IPS-18a (cell line): ENCODE measurements around the gene ITGB3.

Source experiments
- H3K27ac ChIP-seq: one replicate; pipeline ENCODE4 v1.5.1; 2013; ENCODE audit warnings: low read length
- H3K27me3 ChIP-seq: one replicate; pipeline ENCODE4 v1.6.1; 2013; ENCODE audit warnings: mild to moderate bottlenecking, low read length; ENCODE audit not compliant: control insufficient read depth, insufficient read depth
- H3K36me3 ChIP-seq: one replicate; pipeline ENCODE4 v1.6.1; 2013; ENCODE audit warnings: low read depth, low read length; ENCODE audit not compliant: control insufficient read depth
- H3K4me1 ChIP-seq: one replicate; pipeline ENCODE4 v1.6.1; 2013; ENCODE audit warnings: low read depth, low read length; ENCODE audit not compliant: control insufficient read depth
- H3K4me3 ChIP-seq: one replicate; pipeline ENCODE4 v1.5.1; 2013; ENCODE audit warnings: low read length
- H3K9ac ChIP-seq: one replicate; pipeline ENCODE4 v1.6.1; 2013; ENCODE audit warnings: mild to moderate bottlenecking, low read length, moderate library complexity
- H3K9me3 ChIP-seq: one replicate; pipeline ENCODE4 v1.6.1; 2013; ENCODE audit warnings: low read depth, low read length; ENCODE audit not compliant: control insufficient read depth

ITGB3 gene

GRCh38 chr17:47224966-47225365, 28.7 kb upstream of the ITGB3 start:
- H3K27ac ChIP-seq = no peak overlapping the region

GRCh38 chr17:47225436-47225858, 28.2 kb upstream of the ITGB3 start:
- peaks cover 5% of the 10 kb centered on the region for H3K27me3 ChIP-seq
- no peak overlapping the region for H3K4me3 ChIP-seq
- no peaks in the 10 kb centered on the region for H3K9me3 ChIP-seq
- H3K9ac ChIP-seq = no peak overlapping the region
- peaks cover 9% of the 10 kb centered on the region for H3K4me1 ChIP-seq
- H3K27ac ChIP-seq = no peak overlapping the region
- no peaks in the 10 kb centered on the region for H3K36me3 ChIP-seq

More at GRCh38 chr17:47224966-47225365, 28.7 kb upstream of the ITGB3 start:
- H3K9ac ChIP-seq = no peak overlapping the region
- peaks cover 11% of the 10 kb centered on the region for H3K4me1 ChIP-seq
- no peaks in the 10 kb centered on the region for H3K36me3 ChIP-seq
- no peak overlapping the region for H3K4me3 ChIP-seq
- peaks cover under 1% of the 10 kb centered on the region for H3K27me3 ChIP-seq
- no peaks in the 10 kb centered on the region for H3K9me3 ChIP-seq

GRCh38 chr17:47225911-47226688, 27.5 kb upstream of the ITGB3 start:
- H3K4me3 ChIP-seq = no peak overlapping the region
- no peaks in the 10 kb centered on the region for H3K36me3 ChIP-seq
- H3K9me3 ChIP-seq = no peaks in the 10 kb centered on the region
- no peak overlapping the region for H3K9ac ChIP-seq
- H3K27me3 ChIP-seq = peaks cover 5% of the 10 kb centered on the region
- no peak overlapping the region for H3K27ac ChIP-seq
- H3K4me1 ChIP-seq = peaks cover 2% of the 10 kb centered on the region

GRCh38 chr17:47227862-47228261, 25.8 kb upstream of the ITGB3 start:
- Histone ChIP-seq H3K36me3 (no peaks in the 10 kb centered on the region), H3K9ac (no peak overlapping the region), H3K4me1 (no peaks in the 10 kb centered on the region), H3K4me3 (no peak overlapping the region), H3K27me3 (peaks cover 5% of the 10 kb centered on the region), H3K27ac (no peak overlapping the region), H3K9me3 (no peaks in the 10 kb centered on the region)

GRCh38 chr17:47229535-47230443, 23.8 kb upstream of the ITGB3 start:
- Histone ChIP-seq H3K27ac (no peak overlapping the region), H3K9ac (no peak overlapping the region)

GRCh38 chr17:47230864-47231263, 22.8 kb upstream of the ITGB3 start:
- Histone ChIP-seq H3K36me3 (no peaks in the 10 kb centered on the region), H3K4me1 (no peaks in the 10 kb centered on the region), H3K4me3 (no peak overlapping the region), H3K27me3 (peaks cover 5% of the 10 kb centered on the region), H3K9ac (no peak overlapping the region), H3K27ac (no peak overlapping the region), H3K9me3 (no peaks in the 10 kb centered on the region)

More at GRCh38 chr17:47229535-47230443, 23.8 kb upstream of the ITGB3 start:
- H3K36me3 ChIP-seq = no peaks in the 10 kb centered on the region
- H3K4me1 ChIP-seq = no peaks in the 10 kb centered on the region
- H3K27me3 ChIP-seq = peaks cover 5% of the 10 kb centered on the region
- H3K9me3 ChIP-seq = no peaks in the 10 kb centered on the region
- no peak overlapping the region for H3K4me3 ChIP-seq

- no peaks in the 10 kb centered on the region for H3K4me1 ChIP-seq
- no peak overlapping the region for H3K9ac ChIP-seq
- H3K9me3 ChIP-seq = no peaks in the 10 kb centered on the region
- H3K4me3 ChIP-seq = no peak overlapping the region
- peaks cover 5% of the 10 kb centered on the region for H3K27me3 ChIP-seq
- H3K27ac ChIP-seq = no peak overlapping the region
- H3K36me3 ChIP-seq = no peaks in the 10 kb centered on the region
These were observed 22.3 kb upstream of the ITGB3 start for GRCh38 chr17:47231334-47231733.

- no peaks in the 10 kb centered on the region for H3K36me3 ChIP-seq
- H3K27me3 ChIP-seq = peaks cover 5% of the 10 kb centered on the region
- H3K4me3 ChIP-seq = no peak overlapping the region
- H3K9ac ChIP-seq = no peak overlapping the region
- H3K4me1 ChIP-seq = no peaks in the 10 kb centered on the region
- no peak overlapping the region for H3K27ac ChIP-seq
- no peaks in the 10 kb centered on the region for H3K9me3 ChIP-seq
These were observed 21.8 kb upstream of the ITGB3 start for GRCh38 chr17:47231866-47232265.

- Histone ChIP-seq H3K27ac (no peak overlapping the region), H3K9me3 (no peaks in the 10 kb centered on the region), H3K36me3 (no peaks in the 10 kb centered on the region), H3K4me3 (no peak overlapping the region), H3K9ac (no peak overlapping the region), H3K4me1 (no peaks in the 10 kb centered on the region), H3K27me3 (peaks cover 5% of the 10 kb centered on the region)
These were observed 21.2 kb upstream of the ITGB3 start for GRCh38 chr17:47232465-47232864.

- Histone ChIP-seq H3K4me1 (no peaks in the 10 kb centered on the region), H3K9ac (no peak overlapping the region), H3K4me3 (no peak overlapping the region), H3K27me3 (no peaks in the 10 kb centered on the region), H3K36me3 (no peaks in the 10 kb centered on the region), H3K27ac (no peak overlapping the region), H3K9me3 (no peaks in the 10 kb centered on the region)
These were observed 18.1 kb upstream of the ITGB3 start for GRCh38 chr17:47235506-47235905.

GRCh38 chr17:47235923-47236322, 17.7 kb upstream of the ITGB3 start:
- Histone ChIP-seq H3K36me3 (no peaks in the 10 kb centered on the region), H3K9me3 (no peaks in the 10 kb centered on the region), H3K9ac (no peak overlapping the region), H3K27ac (no peak overlapping the region), H3K4me1 (no peaks in the 10 kb centered on the region), H3K27me3 (no peaks in the 10 kb centered on the region), H3K4me3 (no peak overlapping the region)
